Loucy (cell line): ENCODE results near the gene RIMS1.

Experiments
- EZH2phosphoT487 ChIP-seq: fragments of 200-600 bp; IDR thresholded peaks from 2 replicates; pipeline ENCODE4 v1.6.1; 2018; ENCODE audit warnings: antibody characterized with exemption, mild to moderate bottlenecking, moderate library complexity, borderline replicate concordance
- TF ChIP-seq, protein P1 (sequence below): fragments of 200-600 bp; sonication (generic); conservative IDR thresholded peaks from 2 replicates; pipeline ENCODE4 v1.5.1; 2014; ENCODE audit warnings: mild to moderate bottlenecking, antibody characterized with exemption, low read length

DNA sequence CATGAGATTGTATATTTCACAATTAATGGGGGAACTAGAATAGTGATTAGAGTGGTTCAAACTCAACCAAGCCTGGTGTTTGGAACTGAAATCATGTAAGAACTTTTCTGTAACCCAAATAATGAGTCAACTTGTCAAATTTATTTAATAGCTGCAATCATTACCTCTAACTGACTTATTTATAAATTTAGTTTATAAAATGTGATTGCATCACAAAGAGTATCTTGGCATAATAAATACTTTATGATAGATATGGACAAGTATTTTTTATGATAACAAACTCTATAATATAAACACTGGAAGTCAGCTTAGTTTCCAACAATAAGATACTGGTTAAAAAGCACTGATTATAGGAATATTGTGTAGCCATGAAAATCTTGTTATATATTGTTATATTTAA lies 319.1 kb downstream of the RIMS1 start:
- TF ChIP-seq, protein P1, sequence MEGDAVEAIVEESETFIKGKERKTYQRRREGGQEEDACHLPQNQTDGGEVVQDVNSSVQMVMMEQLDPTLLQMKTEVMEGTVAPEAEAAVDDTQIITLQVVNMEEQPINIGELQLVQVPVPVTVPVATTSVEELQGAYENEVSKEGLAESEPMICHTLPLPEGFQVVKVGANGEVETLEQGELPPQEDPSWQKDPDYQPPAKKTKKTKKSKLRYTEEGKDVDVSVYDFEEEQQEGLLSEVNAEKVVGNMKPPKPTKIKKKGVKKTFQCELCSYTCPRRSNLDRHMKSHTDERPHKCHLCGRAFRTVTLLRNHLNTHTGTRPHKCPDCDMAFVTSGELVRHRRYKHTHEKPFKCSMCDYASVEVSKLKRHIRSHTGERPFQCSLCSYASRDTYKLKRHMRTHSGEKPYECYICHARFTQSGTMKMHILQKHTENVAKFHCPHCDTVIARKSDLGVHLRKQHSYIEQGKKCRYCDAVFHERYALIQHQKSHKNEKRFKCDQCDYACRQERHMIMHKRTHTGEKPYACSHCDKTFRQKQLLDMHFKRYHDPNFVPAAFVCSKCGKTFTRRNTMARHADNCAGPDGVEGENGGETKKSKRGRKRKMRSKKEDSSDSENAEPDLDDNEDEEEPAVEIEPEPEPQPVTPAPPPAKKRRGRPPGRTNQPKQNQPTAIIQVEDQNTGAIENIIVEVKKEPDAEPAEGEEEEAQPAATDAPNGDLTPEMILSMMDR: no peak
- no peak for TF ChIP-seq EZH2phosphoT487
